Esophagus squamous epithelium (tissue), 5 donors: Measurements from ENCODE around the gene ARID3B. TPM values are rescaled to one million over a fixed set of nuclear protein-coding genes. Genes with fewer than 3 reads are reported as not detected.

Experiments used
- DNase-seq: peaks from one replicate; lab custom pipeline; 2025; lab: John Stamatoyannopoulos, UW
- H3K27ac ChIP-seq, 4 donors: fragments of 200-600 bp; sonication (generic); one replicate each; pipeline ENCODE4 v1.5.1; 2016 to 2019; ENCODE audit warnings: mild to moderate bottlenecking in 1 of 4
- H3K27me3 ChIP-seq, 4 donors: fragments of 200-600 bp; sonication (generic); 1 replicate in 3 of 4; 2 replicates in 1 of 4; pipeline versions ENCODE4 v1.5.1 to v1.6.0; 2017 to 2021; ENCODE audit warnings: antibody characterized with exemption in 1 of 4
- H3K36me3 ChIP-seq, 3 donors: fragments of 200-600 bp; sonication (generic); one replicate each; pipeline ENCODE4 v1.5.1; 2016 to 2019
- H3K4me1 ChIP-seq, 3 donors: fragments of 200-600 bp; sonication (generic); one replicate each; pipeline ENCODE4 v1.5.1; 2017 to 2019
- H3K4me3 ChIP-seq, 4 donors: fragments of 200-600 bp; sonication (generic); 1 replicate in 3 of 4; 2 replicates in 1 of 4; pipeline ENCODE4 v1.5.1; 2016 to 2019; ENCODE audit warnings: mild to moderate bottlenecking in 2 of 4, moderate library complexity in 1 of 4
- H3K9me3 ChIP-seq, 3 donors: fragments of 200-600 bp; sonication (generic); one replicate each; pipeline ENCODE4 v1.5.1; 2016 to 2019
- POLR2A ChIP-seq, 4 donors: fragments of 450-650 bp; IDR thresholded peaks; one replicate each; pipeline ENCODE4 v1.6.1; 2017; ENCODE audit warnings: antibody characterized with exemption in 4 of 4, mild to moderate bottlenecking in 4 of 4, moderate library complexity in 3 of 4
- WGBS, 2 donors: methylation state at CpG; one replicate each; pipeline ENCODE4 v1.1.5; 2018; 5-methylcytosine and 5-hydroxymethylcytosine counted together
- intact Hi-C: fragments of 100-400 bp; cut with DNase I; formaldehyde crosslinking; loops from one replicate; pipeline ENCODE4 v1.15.0; 2022
- total RNA-seq, 4 donors: library from RNA; depleted of rRNA; stranded (reverse); fragments of >200 nt; gene quantifications; one replicate each; pipeline ENCODE4 v1.1.0, GENCODE V29; 2016
- TF ChIP-seq, protein P1 (sequence below), 6 experiments: fragments of 450-650 bp in 4 of 6; fragments of 200-600 bp in 2 of 6; sonication (generic) in 2 of 6; IDR thresholded peaks; one replicate each; pipeline ENCODE4 v1.5.1; 2016 to 2019; ENCODE audit warnings: antibody characterized with exemption in 6 of 6, mild to moderate bottlenecking in 4 of 6, moderate library complexity in 4 of 6
- donor health status: DM: yes; HTN: yes; CAD: no.

ARID3B gene
- total RNA-seq, 4 donors from 2014 or later, result 4.5 to 11.6 (median 6.4) TPM

- 70 to 96% methylated on average over 2 to 3 of the region's 3 CpGs for WGBS, 2 donors
- Histone ChIP-seq H3K36me3 (peaks cover 0 to 35% (median 0%) of the 10 kb centered on the region in 3 donors), H3K27me3 (no peaks in the 10 kb centered on the region), H3K9me3 (no peaks in the 10 kb centered on the region), H3K4me1 (no peaks in the 10 kb centered on the region), H3K4me3 (no peak overlapping the region), H3K27ac (no peak overlapping the region)
- intact Hi-C loops, result no loop called here
- DNase-seq, result no peak
- no peak for TF ChIP-seq POLR2A (IDR thresholded peaks at IDR 0.05)
- TF ChIP-seq, protein P1, sequence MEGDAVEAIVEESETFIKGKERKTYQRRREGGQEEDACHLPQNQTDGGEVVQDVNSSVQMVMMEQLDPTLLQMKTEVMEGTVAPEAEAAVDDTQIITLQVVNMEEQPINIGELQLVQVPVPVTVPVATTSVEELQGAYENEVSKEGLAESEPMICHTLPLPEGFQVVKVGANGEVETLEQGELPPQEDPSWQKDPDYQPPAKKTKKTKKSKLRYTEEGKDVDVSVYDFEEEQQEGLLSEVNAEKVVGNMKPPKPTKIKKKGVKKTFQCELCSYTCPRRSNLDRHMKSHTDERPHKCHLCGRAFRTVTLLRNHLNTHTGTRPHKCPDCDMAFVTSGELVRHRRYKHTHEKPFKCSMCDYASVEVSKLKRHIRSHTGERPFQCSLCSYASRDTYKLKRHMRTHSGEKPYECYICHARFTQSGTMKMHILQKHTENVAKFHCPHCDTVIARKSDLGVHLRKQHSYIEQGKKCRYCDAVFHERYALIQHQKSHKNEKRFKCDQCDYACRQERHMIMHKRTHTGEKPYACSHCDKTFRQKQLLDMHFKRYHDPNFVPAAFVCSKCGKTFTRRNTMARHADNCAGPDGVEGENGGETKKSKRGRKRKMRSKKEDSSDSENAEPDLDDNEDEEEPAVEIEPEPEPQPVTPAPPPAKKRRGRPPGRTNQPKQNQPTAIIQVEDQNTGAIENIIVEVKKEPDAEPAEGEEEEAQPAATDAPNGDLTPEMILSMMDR (IDR thresholded peaks at IDR 0.05), result no peak
These were observed 22.4 kb downstream of the ARID3B start for GRCh38 chr15:74563442-74563841.

DNA sequence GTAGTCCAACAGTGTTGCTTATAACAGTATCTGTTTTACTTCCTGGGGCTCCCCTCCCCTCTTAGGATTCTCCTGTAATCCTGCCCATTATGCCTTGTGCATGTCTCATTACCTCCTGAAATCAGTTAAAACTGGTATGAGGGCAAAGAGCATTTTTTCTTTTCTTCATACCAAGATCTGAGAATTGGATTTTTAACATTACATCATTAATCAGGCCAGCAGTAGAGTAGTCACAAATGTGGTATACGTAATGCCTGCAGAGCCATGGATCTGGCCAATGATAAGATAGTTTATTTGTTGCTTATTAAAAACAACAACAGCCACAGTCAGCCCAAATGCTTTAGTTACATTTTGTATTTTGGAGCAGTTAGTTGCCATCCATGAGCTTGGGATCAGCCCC lies 23.2 kb downstream of the ARID3B start:
- TF ChIP-seq POLR2A (IDR thresholded peaks at IDR 0.05), result no peak
- TF ChIP-seq, protein P1 (IDR thresholded peaks at IDR 0.05), result no peak
- DNase-seq, result no peak
- Histone ChIP-seq H3K4me1 (no peaks in the 10 kb centered on the region), H3K9me3 (no peaks in the 10 kb centered on the region), H3K27me3 (no peaks in the 10 kb centered on the region), H3K4me3 (no peak overlapping the region), H3K27ac (no peak overlapping the region), H3K36me3 (peaks cover 0 to 35% (median 0%) of the 10 kb centered on the region in 3 donors)
- intact Hi-C loops, result no loop called here
- WGBS, 2 donors, result 87 to 95% methylated on average over 1 of the region's 1 CpG

DNA sequence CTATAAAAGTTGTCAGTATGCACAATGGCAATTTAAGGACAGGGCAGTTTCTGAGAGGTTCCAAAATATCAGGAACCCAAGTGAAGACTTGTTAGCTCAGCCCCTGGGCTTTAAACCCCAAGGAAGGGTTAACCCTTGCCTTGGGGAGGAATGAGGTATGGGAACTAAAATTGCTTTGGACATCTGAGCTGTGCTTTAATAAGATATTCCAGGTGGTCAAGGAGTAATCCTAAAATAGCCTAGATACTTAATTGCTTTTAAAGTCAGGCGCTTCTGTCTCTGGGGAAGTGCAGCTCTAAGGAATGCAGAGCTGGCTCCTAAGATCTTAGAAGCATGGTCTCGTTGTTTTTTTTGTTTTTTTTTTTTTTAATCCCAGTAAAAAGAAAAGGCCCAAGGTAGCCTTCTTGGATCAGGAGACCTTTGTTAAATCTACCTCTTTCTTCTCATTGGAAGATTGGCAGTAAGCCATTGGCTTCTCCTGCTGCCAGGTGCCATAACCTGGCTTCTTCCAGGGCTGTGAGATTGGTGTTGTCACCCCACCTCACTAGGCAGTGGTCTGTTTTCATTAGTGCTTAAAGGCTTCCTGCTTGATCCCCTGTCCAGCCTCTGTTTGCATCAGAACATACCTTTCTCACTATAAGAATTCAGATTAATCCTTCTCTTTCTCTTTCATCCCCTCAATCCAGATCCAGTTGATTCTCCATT lies 24.5 kb downstream of the ARID3B start:
- Histone ChIP-seq H3K4me3 (no peak overlapping the region), H3K9me3 (no peaks in the 10 kb centered on the region), H3K36me3 (peaks cover 0 to 46% (median 0%) of the 10 kb centered on the region in 3 donors), H3K27ac (no peak overlapping the region), H3K27me3 (no peaks in the 10 kb centered on the region), H3K4me1 (no peaks in the 10 kb centered on the region)
- 57 to 67% methylated on average over 2 of the region's 2 CpGs for WGBS, 2 donors
- TF ChIP-seq POLR2A (IDR thresholded peaks at IDR 0.05), result no peak
- TF ChIP-seq, protein P1 (IDR thresholded peaks at IDR 0.05), result no peak
- DNase-seq, result no peak
- intact Hi-C loops, result no loop called here

DNA sequence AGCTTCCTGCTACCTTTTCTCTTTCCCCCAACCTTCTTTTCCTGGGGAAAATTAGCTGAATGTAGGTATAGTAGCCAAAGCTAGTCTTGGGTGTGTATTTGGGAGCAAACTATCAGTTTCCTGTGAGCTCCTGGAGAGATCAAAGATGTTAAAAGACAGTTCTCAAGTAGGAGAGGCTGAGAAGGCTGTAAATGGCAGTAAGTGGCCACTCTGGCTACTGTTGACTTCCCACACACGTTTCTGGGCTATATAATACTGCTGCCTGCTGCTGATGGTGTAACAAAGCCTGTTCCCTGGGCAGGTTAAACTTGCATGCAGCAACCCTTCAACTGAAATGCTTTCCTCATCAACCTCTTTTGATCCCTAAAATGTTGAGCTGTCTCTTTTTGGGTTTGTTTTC lies 27.6 kb downstream of the ARID3B start:
- H3K27me3 ChIP-seq, result no peaks in the 10 kb centered on the region
- H3K4me1 ChIP-seq, result peaks cover 0 to 4% (median 0%) of the 10 kb centered on the region in 3 donors
- intact Hi-C loops, result no loop called here
- H3K4me3 ChIP-seq, result no peak overlapping the region
- peaks cover 0 to 61% (median 0%) of the 10 kb centered on the region in 3 donors for H3K36me3 ChIP-seq
- no peaks in the 10 kb centered on the region for H3K9me3 ChIP-seq
- DNase-seq, result no peak
- no peak for TF ChIP-seq POLR2A (IDR thresholded peaks at IDR 0.05)
- TF ChIP-seq, protein P1 (IDR thresholded peaks at IDR 0.05), result no peak
- no peak overlapping the region for H3K27ac ChIP-seq
- WGBS, 2 donors, result 55 to 82% methylated on average over 1 of the region's 1 CpG

DNA sequence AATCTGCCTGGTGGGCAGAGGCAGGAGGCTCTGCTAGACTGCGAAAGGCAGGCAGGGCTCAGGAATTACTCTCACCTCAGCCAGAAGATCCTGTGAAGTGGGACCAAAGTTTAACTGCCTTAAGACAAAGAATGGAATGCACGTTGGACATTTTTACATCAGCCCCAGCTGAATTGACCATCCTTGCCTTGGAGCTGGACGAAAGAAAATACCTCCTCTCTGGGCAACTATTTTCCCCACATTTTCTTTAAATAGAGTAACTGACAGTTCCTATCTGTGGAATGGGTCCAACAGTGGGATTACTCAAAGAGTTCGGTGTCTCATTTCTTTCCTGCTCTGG lies 28.7 kb downstream of the ARID3B start:
- no peaks in the 10 kb centered on the region for H3K27me3 ChIP-seq
- peak overlapping the region in 1 of 4 donors; percentile 44 for H3K27ac ChIP-seq
- peaks cover 0 to 4% (median 0%) of the 10 kb centered on the region in 3 donors for H3K4me1 ChIP-seq
- WGBS, 2 donors, result 63 to 83% methylated on average over 4 of the region's 4 CpGs
- intact Hi-C loops, result no loop called here
- no peak overlapping the region for H3K4me3 ChIP-seq
- DNase-seq, result no peak
- TF ChIP-seq POLR2A (IDR thresholded peaks at IDR 0.05), result no peak
- TF ChIP-seq, protein P1 (IDR thresholded peaks at IDR 0.05), result no peak
- peaks cover 0 to 61% (median 6%) of the 10 kb centered on the region in 3 donors for H3K36me3 ChIP-seq
- H3K9me3 ChIP-seq, result no peaks in the 10 kb centered on the region
